ENCODE data around the gene GTPBP4.

Gene GTPBP4

DNA sequence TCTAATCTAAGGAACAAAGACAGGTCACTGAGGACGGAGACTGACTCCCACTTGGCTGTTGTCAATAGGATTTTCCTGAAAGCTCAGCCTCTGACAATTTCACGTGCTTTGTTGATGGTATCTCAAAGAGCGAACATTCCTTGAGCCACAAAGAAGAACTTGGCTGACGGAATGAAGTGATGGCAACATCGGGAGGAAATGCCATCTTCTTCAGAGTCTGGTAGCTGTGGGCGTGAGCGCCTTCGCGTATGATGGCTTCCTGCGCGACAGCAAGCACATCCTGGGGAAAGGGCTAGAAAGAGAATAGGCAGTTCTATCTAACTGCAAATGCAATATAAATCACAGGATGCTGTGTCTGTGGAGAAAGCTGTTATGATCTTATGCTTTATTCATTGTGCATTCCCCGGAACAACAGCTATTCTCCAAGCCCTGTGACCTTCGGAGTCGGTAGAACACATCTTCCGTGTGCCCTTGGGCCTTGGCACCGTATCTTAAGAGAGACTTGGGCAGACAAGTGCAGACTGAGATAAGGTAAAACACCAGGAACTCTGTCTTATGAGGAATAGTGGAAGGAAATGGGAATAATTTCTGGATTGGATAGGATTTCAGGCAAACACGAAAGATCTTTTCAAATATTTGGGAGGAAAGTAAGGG, 19.6 kb upstream of the GTPBP4 start:
- Histone ChIP-seq H3K4me3 (ENCODE audit: low read length) (no peak overlapping the region), H3K27ac (ENCODE audit: low read depth, low read length) (no peak overlapping the region), H3K9ac (ENCODE audit: low read depth, low read length) (no peak overlapping the region), H3K9me3 (ENCODE audit: insufficient read depth, low read depth, low read length) (no peaks in the 10 kb centered on the region), H3K27me3 (ENCODE audit: insufficient read depth, low read length) (no peaks in the 10 kb centered on the region), H3K36me3 (ENCODE audit: insufficient read depth, low read length) (no peaks in the 10 kb centered on the region), H3K4me1 (ENCODE audit: insufficient read depth, low read length) (no peaks in the 10 kb centered on the region)
- WGBS = 94% methylated on average over 17 of the region's 17 CpGs

DNA sequence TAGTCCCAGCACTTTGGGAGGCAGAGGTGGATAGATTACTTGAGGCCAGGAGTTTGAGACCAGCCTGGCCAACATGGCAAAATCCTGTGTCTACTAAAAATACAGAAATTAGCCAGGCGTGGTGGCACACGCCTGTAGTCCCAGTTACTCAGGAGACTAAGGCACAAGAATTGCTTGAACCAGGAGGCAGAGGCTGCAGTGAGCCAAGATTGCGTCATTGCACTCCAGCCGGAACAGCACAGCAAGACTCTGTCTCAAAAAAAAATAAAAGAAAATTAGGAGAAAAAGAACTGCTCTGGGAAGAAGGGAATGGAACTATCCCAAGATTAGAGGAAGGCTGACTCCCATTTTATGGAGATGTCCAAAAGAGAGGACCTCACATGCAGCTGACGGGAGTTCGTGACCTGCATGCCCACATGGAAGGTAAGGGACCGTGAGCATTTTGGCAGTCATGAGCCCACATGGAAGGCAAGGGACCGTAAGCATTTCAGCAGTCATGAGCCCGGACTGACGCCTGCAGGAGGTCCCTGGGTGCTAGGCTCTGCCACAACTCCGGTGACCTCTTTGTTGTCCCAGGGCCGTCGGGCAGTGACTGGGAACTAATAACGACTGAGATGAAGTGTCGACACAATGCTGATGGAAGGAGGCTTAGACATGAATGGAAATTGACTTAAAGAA, 18.6 kb upstream of the GTPBP4 start:
- Histone ChIP-seq H3K9me3 (ENCODE audit: insufficient read depth, low read depth, low read length) (no peaks in the 10 kb centered on the region), H3K27me3 (ENCODE audit: insufficient read depth, low read length) (no peaks in the 10 kb centered on the region), H3K4me1 (ENCODE audit: insufficient read depth, low read length) (no peaks in the 10 kb centered on the region; the same call in 1 of the 2 replicates), H3K27ac (ENCODE audit: low read depth, low read length) (no peak overlapping the region), H3K36me3 (ENCODE audit: insufficient read depth, low read length) (no peaks in the 10 kb centered on the region), H3K4me3 (ENCODE audit: low read length) (no peak overlapping the region), H3K9ac (ENCODE audit: low read depth, low read length) (no peak overlapping the region)
- 87% methylated on average over 15 of the region's 15 CpGs for WGBS

DNA sequence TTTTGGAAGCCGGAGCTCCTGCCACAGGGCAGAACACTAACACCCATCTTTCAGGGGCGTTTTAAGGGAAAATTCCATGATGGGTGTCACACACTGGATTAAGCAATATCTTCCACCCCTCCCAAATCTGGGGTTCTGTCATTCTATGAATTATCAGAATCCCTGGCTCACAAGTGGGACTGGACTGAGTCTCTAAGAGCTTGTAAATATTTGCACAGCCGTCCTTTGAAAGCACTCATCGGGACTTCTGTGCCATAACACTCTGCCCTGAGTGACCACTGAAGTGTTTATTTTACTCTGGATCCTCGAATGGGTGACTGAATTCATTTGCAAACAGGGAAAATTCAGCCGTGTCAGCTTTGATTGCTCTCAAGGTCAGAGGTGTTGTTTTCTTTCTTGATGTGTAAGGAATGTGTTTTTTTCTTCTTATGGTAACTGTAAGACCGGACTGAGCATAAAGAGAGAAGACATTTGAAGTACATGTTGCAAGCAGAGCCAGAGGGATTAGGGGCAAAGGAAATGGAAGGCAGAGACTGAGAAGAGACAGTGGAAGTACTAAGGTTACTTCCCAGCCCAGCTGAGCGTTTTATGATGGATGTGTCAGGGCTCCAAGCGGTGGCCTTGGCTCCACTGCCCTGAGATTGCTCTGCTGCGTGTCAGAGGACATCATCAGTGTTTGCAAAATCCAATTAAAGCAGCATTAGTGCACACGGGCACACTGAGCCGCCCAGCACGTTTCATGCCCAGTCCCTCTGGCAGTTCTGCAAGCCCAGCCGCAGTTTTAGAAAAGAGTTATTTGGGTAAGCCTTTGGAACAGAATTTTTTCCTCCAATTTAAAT, 17.7 kb upstream of the GTPBP4 start:
- H3K9me3 ChIP-seq (ENCODE audit: insufficient read depth, low read depth, low read length) = no peaks in the 10 kb centered on the region
- no peak overlapping the region for H3K9ac ChIP-seq (ENCODE audit: low read depth, low read length)
- no peak overlapping the region for H3K4me3 ChIP-seq (ENCODE audit: low read length)
- no peaks in the 10 kb centered on the region for H3K36me3 ChIP-seq (ENCODE audit: insufficient read depth, low read length)
- WGBS = 79% methylated on average over 14 of the region's 14 CpGs
- no peaks in the 10 kb centered on the region; the same call in 1 of the 2 replicates for H3K4me1 ChIP-seq (ENCODE audit: insufficient read depth, low read length)
- H3K27ac ChIP-seq (ENCODE audit: low read depth, low read length) = no peak overlapping the region
- no peaks in the 10 kb centered on the region for H3K27me3 ChIP-seq (ENCODE audit: insufficient read depth, low read length)

DNA sequence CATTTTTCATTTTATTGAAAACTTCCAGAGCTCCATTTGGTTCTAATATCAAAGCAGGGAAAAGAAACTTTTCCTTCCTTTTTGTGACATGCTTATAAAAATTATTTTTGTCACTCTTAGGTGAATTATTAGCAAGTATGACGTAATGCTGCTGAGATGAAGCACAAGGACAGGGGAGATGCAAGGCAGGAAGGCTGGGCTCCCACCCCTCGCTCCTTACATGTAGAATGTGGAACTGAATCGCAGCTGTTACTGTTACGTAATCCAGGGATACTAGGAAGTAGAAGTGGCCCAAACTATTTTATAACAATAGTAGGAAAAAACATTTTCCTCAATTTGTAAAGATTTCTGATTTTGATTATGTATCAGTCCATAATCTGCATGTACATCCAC, 17.1 kb upstream of the GTPBP4 start:
- no peak overlapping the region for H3K27ac ChIP-seq (ENCODE audit: low read depth, low read length)
- H3K4me1 ChIP-seq (ENCODE audit: insufficient read depth, low read length) = no peaks in the 10 kb centered on the region; the same call in 1 of the 2 replicates
- H3K9ac ChIP-seq (ENCODE audit: low read depth, low read length) = no peak overlapping the region

DNA sequence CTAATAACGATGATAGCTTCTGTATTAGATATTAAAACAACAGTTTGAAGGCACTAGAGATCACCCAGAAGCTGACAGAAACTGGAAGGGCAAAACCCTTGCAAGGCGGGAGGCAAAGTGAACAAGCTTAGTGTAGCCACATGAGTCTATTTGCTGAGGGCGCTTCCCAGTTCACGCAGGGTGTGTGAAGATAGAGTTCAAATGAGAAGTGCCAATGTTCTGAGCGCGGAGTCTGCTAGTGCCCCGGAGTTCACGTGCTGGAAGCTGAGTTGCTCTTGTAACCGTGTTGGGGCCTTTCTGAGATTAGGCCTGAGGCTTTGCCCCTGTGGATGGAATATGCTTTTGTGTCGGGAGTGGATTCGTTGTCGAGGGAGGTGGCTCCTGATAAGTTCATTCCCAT, 16.6 kb upstream of the GTPBP4 start:
- H3K4me1 ChIP-seq (ENCODE audit: insufficient read depth, low read length) = no peaks in the 10 kb centered on the region; the same call in 1 of the 2 replicates
- no peak overlapping the region for H3K27ac ChIP-seq (ENCODE audit: low read depth, low read length)
- H3K36me3 ChIP-seq (ENCODE audit: insufficient read depth, low read length) = no peaks in the 10 kb centered on the region
- H3K27me3 ChIP-seq (ENCODE audit: insufficient read depth, low read length) = no peaks in the 10 kb centered on the region
- WGBS = 94% methylated on average over 9 of the region's 12 CpGs
- H3K9me3 ChIP-seq (ENCODE audit: insufficient read depth, low read depth, low read length) = no peaks in the 10 kb centered on the region
- no peak overlapping the region for H3K9ac ChIP-seq (ENCODE audit: low read depth, low read length)
- no peak overlapping the region for H3K4me3 ChIP-seq (ENCODE audit: low read length)

More for the DNA sequence above, 17.1 kb upstream of the GTPBP4 start:
- H3K4me3 ChIP-seq (ENCODE audit: low read length) = no peak overlapping the region
- no peaks in the 10 kb centered on the region for H3K27me3 ChIP-seq (ENCODE audit: insufficient read depth, low read length)
- no peaks in the 10 kb centered on the region for H3K9me3 ChIP-seq (ENCODE audit: insufficient read depth, low read depth, low read length)
- WGBS = 95% methylated on average over 3 of the region's 4 CpGs
- H3K36me3 ChIP-seq (ENCODE audit: insufficient read depth, low read length) = no peaks in the 10 kb centered on the region

DNA sequence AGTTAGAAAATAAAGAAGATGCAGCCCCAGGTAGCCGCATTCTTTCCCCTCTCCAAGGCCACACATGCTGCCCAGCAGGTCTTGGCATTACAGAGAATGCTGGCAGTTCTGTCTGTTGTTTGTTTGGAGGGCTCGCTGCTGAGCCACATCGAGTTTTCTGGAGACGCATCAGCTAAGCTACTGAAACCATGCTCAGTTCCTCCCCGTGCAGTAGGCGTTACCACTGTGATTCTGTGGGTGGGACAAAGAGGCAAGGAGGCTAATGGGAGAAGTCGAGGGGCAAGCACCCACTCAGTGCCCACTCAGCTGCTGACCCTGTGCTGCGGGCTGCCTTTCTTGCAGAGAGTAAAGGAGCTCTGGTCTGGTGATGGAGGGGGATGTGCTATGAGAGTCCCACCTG, 15.5 kb upstream of the GTPBP4 start:
- no peaks in the 10 kb centered on the region for H3K9me3 ChIP-seq (ENCODE audit: insufficient read depth, low read depth, low read length)
- H3K9ac ChIP-seq (ENCODE audit: low read depth, low read length) = no peak overlapping the region
- H3K27ac ChIP-seq (ENCODE audit: low read depth, low read length) = no peak overlapping the region
- WGBS = 84% methylated on average over 8 of the region's 8 CpGs
- H3K27me3 ChIP-seq (ENCODE audit: insufficient read depth, low read length) = no peaks in the 10 kb centered on the region
- H3K36me3 ChIP-seq (ENCODE audit: insufficient read depth, low read length) = no peaks in the 10 kb centered on the region
- H3K4me1 ChIP-seq (ENCODE audit: insufficient read depth, low read length) = no peaks in the 10 kb centered on the region; the same call in 1 of the 2 replicates
- H3K4me3 ChIP-seq (ENCODE audit: low read length) = no peak overlapping the region

DNA sequence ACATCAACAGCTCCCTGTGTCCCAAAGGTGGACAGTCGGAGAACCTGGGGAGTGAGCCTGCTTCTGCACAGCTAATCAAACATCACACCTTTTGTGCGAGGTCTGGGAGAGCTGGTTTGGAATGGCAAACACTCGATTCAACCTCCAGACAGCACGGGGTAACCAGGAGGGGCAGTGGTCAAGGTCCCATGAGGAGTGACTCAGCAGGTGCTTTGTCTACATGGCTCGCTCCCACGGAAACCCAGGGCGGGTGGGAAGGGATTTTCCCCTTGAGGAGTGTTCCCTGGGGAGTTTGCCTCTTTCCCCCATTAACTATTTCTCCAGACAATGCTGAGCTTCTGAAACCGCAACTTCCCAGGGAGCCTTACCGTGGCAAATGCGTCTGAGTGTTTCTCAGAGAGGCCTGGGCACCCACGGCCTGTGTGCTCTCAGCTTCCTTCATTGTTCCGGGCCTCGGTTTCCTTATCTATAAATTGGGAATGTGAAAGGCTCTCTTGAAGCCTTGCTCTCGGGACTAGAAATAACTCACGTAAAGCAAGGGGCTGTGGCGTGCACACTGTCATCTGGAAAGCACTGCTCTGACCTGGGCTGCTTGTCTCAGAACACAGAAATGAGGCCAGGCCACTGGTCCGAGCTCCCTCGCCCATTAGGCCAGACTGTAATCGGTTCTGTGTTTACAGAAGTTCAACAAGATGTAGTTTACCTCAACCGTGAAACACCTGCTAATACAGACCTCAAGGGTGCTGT, 14.0 kb upstream of the GTPBP4 start:
- Histone ChIP-seq H3K27me3 (ENCODE audit: insufficient read depth, low read length) (no peaks in the 10 kb centered on the region), H3K27ac (ENCODE audit: low read depth, low read length) (peak overlapping the region; percentile 63; the same call in 1 of the 2 replicates), H3K9me3 (ENCODE audit: insufficient read depth, low read depth, low read length) (peaks cover 14% of the 10 kb centered on the region), H3K36me3 (ENCODE audit: insufficient read depth, low read length) (no peaks in the 10 kb centered on the region), H3K4me1 (ENCODE audit: insufficient read depth, low read length) (no peaks in the 10 kb centered on the region; the same call in 1 of the 2 replicates), H3K4me3 (ENCODE audit: low read length) (no peak overlapping the region), H3K9ac (ENCODE audit: low read depth, low read length) (no peak overlapping the region)
- 79% methylated on average over 20 of the region's 20 CpGs for WGBS

DNA sequence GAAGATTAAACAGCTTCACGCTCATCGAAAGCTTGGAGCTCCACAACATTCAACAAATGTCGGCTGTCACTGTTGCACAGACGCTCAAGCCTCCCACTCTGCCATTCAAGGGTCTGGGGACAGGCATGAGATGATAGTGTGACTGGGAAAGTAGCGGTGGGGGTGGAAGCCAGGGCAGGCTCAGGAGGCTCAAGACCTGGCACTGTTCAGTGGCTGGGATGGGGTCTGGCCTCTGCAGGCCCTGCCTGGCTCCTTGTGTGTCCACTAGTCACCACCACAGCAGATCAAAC, 13.5 kb upstream of the GTPBP4 start:
- H3K27ac ChIP-seq (ENCODE audit: low read depth, low read length) = peak overlapping the region; percentile 63; the same call in 1 of the 2 replicates
- no peak overlapping the region for H3K4me3 ChIP-seq (ENCODE audit: low read length)
- H3K27me3 ChIP-seq (ENCODE audit: insufficient read depth, low read length) = no peaks in the 10 kb centered on the region
- peaks cover 17% of the 10 kb centered on the region for H3K9me3 ChIP-seq (ENCODE audit: insufficient read depth, low read depth, low read length)
- WGBS = 94% methylated on average over 5 of the region's 5 CpGs
- no peaks in the 10 kb centered on the region; the same call in 1 of the 2 replicates for H3K4me1 ChIP-seq (ENCODE audit: insufficient read depth, low read length)
- H3K9ac ChIP-seq (ENCODE audit: low read depth, low read length) = no peak overlapping the region
- no peaks in the 10 kb centered on the region for H3K36me3 ChIP-seq (ENCODE audit: insufficient read depth, low read length)

DNA sequence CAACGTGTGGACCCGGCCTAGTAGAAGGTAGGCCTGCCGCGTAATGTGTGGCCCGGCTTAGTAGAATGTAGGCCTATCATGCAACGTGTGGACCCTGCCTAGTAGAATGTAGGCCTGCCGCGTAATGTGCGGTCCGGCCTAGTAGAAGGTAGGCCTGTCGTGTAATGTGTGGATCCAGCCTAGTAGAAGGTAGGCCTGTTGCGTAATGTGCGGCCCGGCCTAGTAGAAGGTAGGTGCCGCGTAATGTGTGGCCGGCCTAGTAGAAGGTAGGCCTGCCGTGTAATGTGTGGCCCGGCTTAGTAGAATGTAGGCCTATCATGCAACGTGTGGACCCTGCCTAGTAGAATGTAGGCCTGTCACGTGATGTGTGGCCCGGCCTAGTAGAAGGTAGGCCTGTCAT, 11.9 kb upstream of the GTPBP4 start:
- H3K27me3 ChIP-seq (ENCODE audit: insufficient read depth, low read length) = no peaks in the 10 kb centered on the region
- no peak overlapping the region for H3K4me3 ChIP-seq (ENCODE audit: low read length)
- no peak overlapping the region for H3K27ac ChIP-seq (ENCODE audit: low read depth, low read length)
- no peak overlapping the region for H3K9ac ChIP-seq (ENCODE audit: low read depth, low read length)
- peaks cover 3% of the 10 kb centered on the region; the same call in 1 of the 2 replicates for H3K36me3 ChIP-seq (ENCODE audit: insufficient read depth, low read length)
- peaks cover 33% of the 10 kb centered on the region for H3K9me3 ChIP-seq (ENCODE audit: insufficient read depth, low read depth, low read length)
- no peaks in the 10 kb centered on the region; the same call in 1 of the 2 replicates for H3K4me1 ChIP-seq (ENCODE audit: insufficient read depth, low read length)
- 94% methylated on average over 22 of the region's 22 CpGs for WGBS

DNA sequence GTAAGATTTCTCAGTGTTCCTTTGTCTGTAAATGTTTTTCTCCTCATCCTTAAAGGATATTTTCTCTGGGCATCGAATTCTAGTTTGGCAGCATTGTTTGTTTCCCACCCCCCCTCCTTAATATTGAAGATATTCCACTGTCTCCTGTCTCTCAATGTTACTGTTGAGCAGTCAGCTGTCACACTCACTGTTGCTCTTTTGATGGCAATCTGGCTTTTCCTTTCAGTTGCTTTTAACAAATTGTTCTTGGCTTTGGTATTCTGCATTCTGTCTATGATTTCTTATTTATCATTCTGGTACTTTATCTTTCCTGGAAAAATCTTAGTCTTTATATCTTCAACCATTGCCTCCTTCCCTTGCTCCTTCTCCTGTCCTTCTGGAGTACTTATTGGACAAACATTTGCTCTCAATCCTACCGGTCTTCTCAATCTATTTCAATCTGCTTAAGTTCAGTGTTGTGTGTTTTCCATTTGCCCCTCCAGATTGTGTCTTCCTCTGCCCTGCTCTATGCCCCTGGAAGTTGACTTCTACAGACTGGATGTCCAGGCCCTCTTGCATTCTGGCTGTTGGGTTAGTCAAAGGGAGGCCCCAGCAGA, 9.3 kb upstream of the GTPBP4 start:
- Histone ChIP-seq H3K27ac (ENCODE audit: low read depth, low read length) (no peak overlapping the region), H3K9me3 (ENCODE audit: insufficient read depth, low read depth, low read length) (peaks cover 39% of the 10 kb centered on the region), H3K4me3 (ENCODE audit: low read length) (no peak overlapping the region), H3K4me1 (ENCODE audit: insufficient read depth, low read length) (no peaks in the 10 kb centered on the region; the same call in 1 of the 2 replicates), H3K27me3 (ENCODE audit: insufficient read depth, low read length) (no peaks in the 10 kb centered on the region), H3K36me3 (ENCODE audit: insufficient read depth, low read length) (peaks cover 3% of the 10 kb centered on the region; the same call in 1 of the 2 replicates), H3K9ac (ENCODE audit: low read depth, low read length) (no peak overlapping the region)
- WGBS = 94% methylated on average over 2 of the region's 2 CpGs
